ENCODE data around the gene IL2. TPM values are rescaled to one million over a fixed set of nuclear protein-coding genes. Genes with fewer than 3 reads are reported as not detected.

The IL2 gene
- total RNA-seq, 1 experiment from 2014 or later: not detected

Other genes with a start within 250 kb of the IL2 start
- not detected in 2 replicates for gene ADAD1, start 77.7 kb downstream of the IL2 start, total RNA-seq (2014; rRNA removed; shearing (Covaris generic))
- not detected in 2 replicates for gene IL21, start 164.3 kb upstream of the IL2 start, total RNA-seq (2014; rRNA removed; shearing (Covaris generic))